NCI-H1105 treated with DMSO at 0.1 percent for 48 hours (cell line): ENCODE results near the gene LPP.

Experiments used
- DNase-seq: peaks from one replicate; lab custom pipeline; 2025; lab: John Stamatoyannopoulos, UW

LPP gene

GRCh38 chr3:188918093-188918492, 764.1 kb downstream of the LPP start:
- DNase-seq, result no peak

GRCh38 chr3:188923671-188924070, 769.7 kb downstream of the LPP start:
- DNase-seq, result no peak

GRCh38 chr3:188925376-188925775, 771.4 kb downstream of the LPP start:
- DNase-seq, result no peak

GRCh38 chr3:188926111-188926510, 772.2 kb downstream of the LPP start:
- no peak for DNase-seq

GRCh38 chr3:188926741-188927511, 773.0 kb downstream of the LPP start:
- no peak for DNase-seq

GRCh38 chr3:188927971-188928370, 774.0 kb downstream of the LPP start:
- DNase-seq, result no peak

GRCh38 chr3:188929137-188929536, 775.2 kb downstream of the LPP start:
- DNase-seq, result no peak

GRCh38 chr3:188931036-188931435, 777.1 kb downstream of the LPP start:
- DNase-seq, result no peak

GRCh38 chr3:188931531-188931930, 777.6 kb downstream of the LPP start:
- DNase-seq, result no peak

GRCh38 chr3:188934989-188935388, 781.0 kb downstream of the LPP start:
- DNase-seq, result no peak

GRCh38 chr3:188936597-188937107, 782.7 kb downstream of the LPP start:
- DNase-seq, result no peak

- DNase-seq, result no peak
These were observed 783.4 kb downstream of the LPP start for GRCh38 chr3:188937389-188937788.

- DNase-seq, result no peak
These were observed 785.0 kb downstream of the LPP start for GRCh38 chr3:188938999-188939398.

GRCh38 chr3:188939814-188940572, 786.0 kb downstream of the LPP start:
- no peak for DNase-seq
